ENCODE measurements around the gene SLC17A3.

Gene SLC17A3

DNA sequence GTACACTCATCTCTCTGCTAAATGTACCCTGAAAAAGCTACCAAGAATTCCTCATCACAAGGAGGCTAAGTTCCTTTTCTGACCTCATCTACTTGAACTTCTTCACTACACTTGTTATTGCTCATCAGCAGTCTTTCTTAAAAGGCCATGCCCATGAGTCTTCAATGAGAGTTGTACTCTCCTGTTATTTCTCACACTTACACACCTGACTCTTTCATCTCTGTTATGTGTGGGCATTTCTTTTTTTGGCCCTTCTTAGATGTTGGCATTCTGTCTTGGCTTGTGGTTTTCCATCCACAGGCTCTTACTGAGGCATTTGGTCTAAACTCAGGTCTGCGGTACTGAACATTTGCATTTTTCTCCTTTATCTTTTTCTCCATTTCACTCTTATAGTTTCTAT, 31.5 kb downstream of the SLC17A3 start:
- no peak for DNase-seq (ENCODE audit: low spot score)
- TF ChIP-seq, protein P1, sequence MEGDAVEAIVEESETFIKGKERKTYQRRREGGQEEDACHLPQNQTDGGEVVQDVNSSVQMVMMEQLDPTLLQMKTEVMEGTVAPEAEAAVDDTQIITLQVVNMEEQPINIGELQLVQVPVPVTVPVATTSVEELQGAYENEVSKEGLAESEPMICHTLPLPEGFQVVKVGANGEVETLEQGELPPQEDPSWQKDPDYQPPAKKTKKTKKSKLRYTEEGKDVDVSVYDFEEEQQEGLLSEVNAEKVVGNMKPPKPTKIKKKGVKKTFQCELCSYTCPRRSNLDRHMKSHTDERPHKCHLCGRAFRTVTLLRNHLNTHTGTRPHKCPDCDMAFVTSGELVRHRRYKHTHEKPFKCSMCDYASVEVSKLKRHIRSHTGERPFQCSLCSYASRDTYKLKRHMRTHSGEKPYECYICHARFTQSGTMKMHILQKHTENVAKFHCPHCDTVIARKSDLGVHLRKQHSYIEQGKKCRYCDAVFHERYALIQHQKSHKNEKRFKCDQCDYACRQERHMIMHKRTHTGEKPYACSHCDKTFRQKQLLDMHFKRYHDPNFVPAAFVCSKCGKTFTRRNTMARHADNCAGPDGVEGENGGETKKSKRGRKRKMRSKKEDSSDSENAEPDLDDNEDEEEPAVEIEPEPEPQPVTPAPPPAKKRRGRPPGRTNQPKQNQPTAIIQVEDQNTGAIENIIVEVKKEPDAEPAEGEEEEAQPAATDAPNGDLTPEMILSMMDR (IDR thresholded peaks at IDR 0.05), result no peak
- no peak overlapping the region for H3K4me3 ChIP-seq
- H3K27ac ChIP-seq, result no peak overlapping the region

DNA sequence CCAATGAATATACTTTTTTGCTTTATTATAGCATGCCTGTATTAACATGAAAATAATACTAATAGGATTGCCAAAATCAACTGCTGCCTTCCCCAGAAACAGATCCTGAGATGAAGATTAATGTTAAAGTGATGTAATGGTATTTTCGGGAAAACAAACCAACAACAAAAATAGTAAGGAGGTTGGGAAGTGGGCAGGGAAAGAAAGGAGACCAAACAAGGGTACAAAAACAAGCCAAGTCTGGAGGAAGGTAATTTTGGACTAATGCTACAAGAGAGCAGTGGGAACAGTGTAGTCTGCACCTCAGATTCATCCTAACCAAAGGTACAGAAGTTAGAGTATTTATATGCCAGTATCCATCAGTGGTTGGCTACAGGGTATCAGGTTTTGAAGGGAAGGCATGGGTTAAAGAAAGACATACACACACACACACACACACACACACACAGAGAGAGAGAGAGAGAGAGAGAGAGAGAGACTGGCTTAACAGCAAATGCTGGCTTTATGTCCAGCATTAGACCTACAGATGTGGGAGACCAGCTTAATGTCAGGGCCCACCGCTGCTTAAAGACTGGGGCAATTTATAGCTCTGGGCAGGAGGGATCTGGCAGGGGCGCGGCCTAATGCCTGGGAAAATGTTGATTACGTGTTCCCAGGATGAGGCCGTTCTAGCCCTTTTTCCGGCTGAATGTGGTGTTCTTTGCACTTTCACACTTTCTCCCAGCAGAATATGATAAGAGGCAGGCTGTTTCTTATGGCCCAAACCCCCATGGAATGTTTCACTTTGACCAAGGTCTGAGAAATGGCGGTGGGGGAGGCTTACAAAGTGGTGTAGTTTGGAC, 38.4 kb downstream of the SLC17A3 start:
- Histone ChIP-seq H3K4me3 (peak overlapping the region; percentile 18), H3K27ac (no peak overlapping the region)
- no peak for DNase-seq (ENCODE audit: low spot score)
- TF ChIP-seq, protein P1 (IDR thresholded peaks at IDR 0.05), result no peak

DNA sequence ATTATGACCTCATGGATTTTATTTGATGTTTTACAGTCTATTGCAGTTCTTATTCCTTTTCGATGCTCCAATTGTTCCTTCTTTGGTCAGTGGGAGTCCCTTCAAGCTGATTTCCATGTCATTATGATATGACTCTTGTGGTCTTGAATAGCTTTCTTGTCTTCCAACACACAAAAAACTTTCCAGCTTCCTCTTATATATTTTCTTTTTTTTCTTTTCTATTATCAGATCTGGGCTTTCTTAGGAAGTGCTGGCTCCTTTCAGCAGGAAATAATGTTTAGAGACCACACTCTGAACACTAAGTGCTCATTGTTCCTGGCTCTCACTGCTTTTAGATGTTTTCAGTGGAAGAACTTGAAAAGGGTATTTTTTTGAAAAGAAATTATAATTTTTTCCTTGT, 39.1 kb downstream of the SLC17A3 start:
- H3K27ac ChIP-seq, result no peak overlapping the region
- H3K4me3 ChIP-seq, result no peak overlapping the region
- TF ChIP-seq, protein P1 (IDR thresholded peaks at IDR 0.05), result no peak
- no peak for DNase-seq (ENCODE audit: low spot score)

DNA sequence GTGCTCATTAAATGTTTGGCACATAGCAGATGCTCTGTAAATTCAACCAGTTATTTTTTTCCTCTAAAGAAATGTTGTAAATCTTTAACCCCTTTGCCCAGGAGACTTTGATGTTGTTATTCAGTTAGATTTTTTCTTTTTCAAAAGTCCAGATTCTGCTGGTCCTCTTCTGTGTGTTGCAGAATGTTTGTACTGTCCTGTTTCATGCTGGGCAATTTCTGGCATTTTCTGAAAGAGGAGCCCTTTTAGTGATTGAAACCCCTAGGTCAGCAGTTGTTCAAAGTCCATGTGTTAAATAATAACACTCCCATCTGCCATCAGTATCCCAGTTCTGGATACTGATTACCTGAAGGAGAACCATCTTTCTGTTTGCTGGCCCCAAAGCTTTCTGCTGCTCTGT, 40.9 kb downstream of the SLC17A3 start:
- no peak overlapping the region for H3K4me3 ChIP-seq
- DNase-seq (ENCODE audit: low spot score), result no peak
- TF ChIP-seq, protein P1 (IDR thresholded peaks at IDR 0.05), result no peak
- H3K27ac ChIP-seq, result no peak overlapping the region

DNA sequence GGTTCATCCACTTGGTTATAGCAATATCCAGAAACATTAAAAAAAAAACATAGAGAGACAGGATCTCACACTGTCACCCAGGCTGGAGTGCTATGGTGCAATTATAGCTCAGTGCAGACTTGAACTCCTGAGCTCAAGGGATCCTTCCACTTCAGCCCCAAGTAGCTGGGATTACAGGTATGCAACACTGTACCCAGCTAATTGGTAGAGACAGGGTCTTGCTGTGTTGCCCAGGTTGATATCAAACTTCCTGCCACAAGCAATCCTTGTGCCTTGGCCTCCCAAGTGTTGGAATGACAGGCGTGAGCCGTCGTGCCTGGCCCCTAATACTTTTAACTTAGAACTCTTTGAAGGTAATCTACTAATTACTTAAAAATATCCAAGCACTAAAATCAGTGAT, 41.4 kb downstream of the SLC17A3 start:
- DNase-seq (ENCODE audit: low spot score), result no peak
- H3K27ac ChIP-seq, result no peak overlapping the region
- TF ChIP-seq, protein P1 (IDR thresholded peaks at IDR 0.05), result no peak
- H3K4me3 ChIP-seq, result no peak overlapping the region

DNA sequence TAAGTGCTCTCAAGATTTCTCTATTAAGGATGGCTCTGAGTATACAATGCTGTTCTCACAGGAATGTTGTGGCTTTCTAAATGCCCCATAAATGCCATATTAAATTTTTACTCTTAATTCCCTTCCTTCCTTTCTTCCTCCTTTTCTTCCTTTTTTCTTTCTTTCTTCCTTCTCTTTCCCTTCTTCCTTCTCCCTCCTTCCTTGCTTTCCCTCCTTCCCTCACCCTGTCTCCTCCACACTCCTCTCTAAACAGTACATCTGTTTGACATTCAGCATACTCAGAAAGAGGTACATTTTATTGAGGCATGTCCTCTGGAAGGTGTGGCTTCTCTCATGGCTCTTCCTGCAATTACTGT, 41.8 kb downstream of the SLC17A3 start:
- Histone ChIP-seq H3K27ac (no peak overlapping the region), H3K4me3 (no peak overlapping the region)
- TF ChIP-seq, protein P1 (IDR thresholded peaks at IDR 0.05), result no peak
- DNase-seq (ENCODE audit: low spot score), result no peak
